K562 (cell line): Measurements from ENCODE around the gene PROK1. TPM values are rescaled to one million over a fixed set of nuclear protein-coding genes. Genes with fewer than 3 reads are reported as not detected.

Experiments
- ATAC-seq: fragments of 200-7000 bp; cut with Tn5 transposase; 3 replicates; pipeline ENCODE4 v1.9.1; 2020; ENCODE audit warnings: moderate library complexity
- BruUV-seq: library from RNA; stranded (reverse); fragments of 400-500 nt; replicated peaks from 2 replicates; lab custom pipeline; 2021; lab: Mats Ljungman, UMichigan
- CTCF ChIA-PET: fragments of 300-600 bp; formaldehyde crosslinking; extraction: SDS; loops from one replicate; lab custom pipeline; 2021; ENCODE audit warnings: low intra/inter-chr PET ratio; lab: Yijun Ruan, JAX
- POLR2A ChIA-PET: fragments of 300-600, 350-650 bp; sonication (Branson Sonifier 250); formaldehyde crosslinking; extraction: SDS; loops from one replicate; lab custom pipeline; 2021; ENCODE audit warnings: antibody characterized with exemption, inconsistent platforms; lab: Yijun Ruan, JAX
- DNase-seq, 4 experiments: peaks; one replicate each; pipeline versions ENCODE4 v3.0.0 to v3.0.0-alpha.2; 2011 to 2018; ENCODE audit warnings: low spot score in 3 of 4, mixed read lengths in 3 of 4; ENCODE audit errors: extremely low read depth in 1 of 4
- FAIRE-seq: peaks from 2 replicates; lab custom pipeline; 2011; peaks lifted over from hg19 to GRCh38; lab: Jason Lieb, UNC
- H2AFZ ChIP-seq: 2 replicates; pipeline ENCODE4 v1.6.0; 2011; ENCODE audit warnings: low read depth, low read length, control low read depth, inconsistent platforms
- H3K27ac ChIP-seq: fragments of 200-600 bp; 3 replicates; pipeline ENCODE4 v1.8.0; 2011; ENCODE audit warnings: low read depth, mild to moderate bottlenecking, control low read depth, inconsistent platforms, low read length, moderate library complexity, mixed read lengths; ENCODE audit errors: extremely low read depth
- H3K27me3 ChIP-seq, 2 experiments: fragments of 300-600 bp in 1 of 2; 2 replicates in 1 of 2; 3 replicates in 1 of 2; pipeline versions ENCODE4 v1.6.0 to v1.8.0; 2011; ENCODE audit warnings: inconsistent platforms in 2 of 2, low read length in 2 of 2, mild to moderate bottlenecking in 1 of 2, mixed read lengths in 1 of 2, moderate library complexity in 1 of 2; ENCODE audit not compliant: control insufficient read depth in 2 of 2, insufficient read depth in 2 of 2
- H3K36me3 ChIP-seq: fragments of 300-600 bp; 3 replicates; pipeline ENCODE4 v1.8.0; 2011; ENCODE audit warnings: mild to moderate bottlenecking, low read length, inconsistent platforms; ENCODE audit not compliant: control insufficient read depth, insufficient read depth
- H3K4me1 ChIP-seq, 2 experiments: fragments of 200-600 bp in 1 of 2; replicated peaks in 1 of 2; 2 replicates in 1 of 2; 3 replicates in 1 of 2; pipeline versions ENCODE4 v1.5.1 to v1.8.0; 2011; ENCODE audit warnings: inconsistent platforms in 2 of 2, low read length in 2 of 2, mild to moderate bottlenecking in 1 of 2, mixed read lengths in 1 of 2, moderate library complexity in 1 of 2; ENCODE audit not compliant: control insufficient read depth in 2 of 2, insufficient read depth in 2 of 2
- H3K4me2 ChIP-seq: 2 replicates; pipeline ENCODE4 v1.6.1; 2011; ENCODE audit warnings: low read length, control low read depth, inconsistent platforms, mixed read lengths; ENCODE audit not compliant: insufficient read depth
- H3K4me3 ChIP-seq: fragments of 200-600 bp; sonication (generic), shearing (Covaris generic); 2 replicates; pipeline ENCODE4 v1.5.1; 2016; ENCODE audit warnings: control low read depth, inconsistent platforms
- H3K79me2 ChIP-seq: fragments of 200-600 bp; 3 replicates; pipeline ENCODE4 v1.8.0; 2011; ENCODE audit warnings: low read length, inconsistent platforms; ENCODE audit not compliant: control insufficient read depth, insufficient read depth
- H3K9ac ChIP-seq, 2 experiments: 2 replicates each; pipeline versions ENCODE4 v1.6.0 to v1.6.1; 2011; ENCODE audit warnings: low read depth in 2 of 2, low read length in 2 of 2, control low read depth in 1 of 2, inconsistent platforms in 1 of 2, mild to moderate bottlenecking in 1 of 2, mixed read lengths in 1 of 2; ENCODE audit not compliant: insufficient read depth in 1 of 2
- H3K9me1 ChIP-seq: one replicate; pipeline ENCODE4 v1.6.0; 2011; ENCODE audit warnings: inconsistent platforms, mild to moderate bottlenecking, low read length, moderate library complexity; ENCODE audit not compliant: control insufficient read depth, insufficient read depth
- H3K9me3 ChIP-seq: replicated peaks from 2 replicates; pipeline ENCODE4 v1.5.1; 2011; ENCODE audit warnings: low read depth, low read length, inconsistent platforms; ENCODE audit not compliant: control insufficient read depth, insufficient read depth
- H4K20me1 ChIP-seq: replicated peaks from 2 replicates; pipeline ENCODE4 v1.6.1; 2011; ENCODE audit warnings: low read length, inconsistent platforms, mixed read lengths; ENCODE audit not compliant: control insufficient read depth, insufficient read depth
- CBX8 ChIP-seq: fragments of 200-600 bp; sonication (generic); IDR thresholded peaks from 2 replicates; pipeline ENCODE4 v1.6.1; 2012; ENCODE audit warnings: borderline replicate concordance, mixed run types, low read depth, mild to moderate bottlenecking, moderate library complexity, mixed read lengths, low read length, control low read depth, inconsistent platforms; ENCODE audit not compliant: poor library complexity, severe bottlenecking; ENCODE audit errors: extremely low read depth
- FOXA1 ChIP-seq: fragments of 450-650 bp; IDR thresholded peaks from 2 replicates; pipeline ENCODE4 v1.6.1; 2016; ENCODE audit warnings: mild to moderate bottlenecking, borderline replicate concordance
- FOXJ2 ChIP-seq: fragments of 200-800 bp; sonication (Bioruptor generic); IDR thresholded peaks from 2 replicates; pipeline ENCODE4 v1.6.1; 2016; ENCODE audit warnings: missing genetic modification characterization, missing compliant biosample characterization
- FOXP4 ChIP-seq: sonication (generic); formaldehyde crosslinking; IDR thresholded peaks from 2 replicates; pipeline ENCODE4 v1.8.0; 2022; ENCODE audit warnings: mild to moderate bottlenecking, missing genetic modification reagents, borderline replicate concordance
- GATA2 ChIP-seq: sonication (generic); formaldehyde crosslinking; IDR thresholded peaks from 2 replicates; pipeline ENCODE4 v1.4.0; 2020; ENCODE audit warnings: mild to moderate bottlenecking, missing genetic modification reagents
- HDAC6 ChIP-seq: IDR thresholded peaks from 2 replicates; pipeline ENCODE4 v1.6.1; 2012; ENCODE audit warnings: low read depth, mild to moderate bottlenecking, control low read depth, inconsistent platforms, low read length, moderate library complexity
- NELFE ChIP-seq: IDR thresholded peaks from 2 replicates; pipeline ENCODE4 v1.6.1; 2011; ENCODE audit warnings: mild to moderate bottlenecking; ENCODE audit not compliant: insufficient read depth, insufficient read length
- SFPQ ChIP-seq: fragments of 200-400 bp; formaldehyde crosslinking; IDR thresholded peaks from 2 replicates; pipeline ENCODE4 v1.6.1; 2017; ENCODE audit warnings: mild to moderate bottlenecking, low read depth, low read length, moderate library complexity
- ZBTB34 ChIP-seq: fragments of 250-450 bp; sonication (Bioruptor Pico); IDR thresholded peaks from 2 replicates; pipeline ENCODE4 v1.8.0; 2021; ENCODE audit warnings: mild to moderate bottlenecking, moderate library complexity
- WGBS: fragments of 100-300 bp; shearing (Covaris generic); methylation state at CpG from one replicate; pipeline ENCODE4 v1.1.6; 2016; ENCODE audit warnings: low coverage, mixed read lengths; ENCODE audit not compliant: insufficient coverage; ENCODE audit errors: missing lambda C conversion rate; 5-methylcytosine and 5-hydroxymethylcytosine counted together
- in situ Hi-C: fragments of 300-500 bp; cut with MboI; formaldehyde crosslinking; loops from 4 replicates; pipeline ENCODE4 v1.15.0; 2018; ENCODE audit warnings: inconsistent platforms, mixed read lengths
- intact Hi-C: fragments of 100-400 bp; cut with micrococcal nuclease; formaldehyde crosslinking; loops from 2 replicates; pipeline ENCODE4 v1.14.2; 2022
- polyA plus RNA-seq, 8 experiments: library from polyadenylated mRNA; depleted of rRNA in 4 of 8; stranded (reverse) in 5 of 8; unstranded in 3 of 8; fragments of >200 nt; fragmentation: Nextera tagmentation in 2 of 8; fragmentation: Illumina TruSeq in 1 of 8; extraction: Ambion mirVana in 2 of 8; extraction: Trizol in 1 of 8; gene quantifications; 2 replicates each; pipeline versions ENCODE4 v1.2.1 to v1.2.3, GENCODE V29; 2011 to 2014; ENCODE audit warnings: inconsistent platforms in 1 of 8, missing spikeins in 1 of 8
- total RNA-seq, 7 experiments: library from RNA; depleted of rRNA in 6 of 7; stranded (reverse); fragments of >200 nt in 6 of 7; fragmentation: Illumina TruSeq in 2 of 7; extraction: Trizol in 2 of 7; gene quantifications; 2 replicates each; pipeline versions ENCODE4 v1.2.1 to v1.2.3, GENCODE V29; 2011 to 2021; ENCODE audit warnings: low replicate concordance in 1 of 7
- TF ChIP-seq, protein P1 (sequence below): fragments of 450-650 bp; IDR thresholded peaks from 2 replicates; pipeline ENCODE4 v1.6.1; 2017; ENCODE audit warnings: mild to moderate bottlenecking, moderate library complexity
- TF ChIP-seq, protein P2 (sequence below), 2 experiments: fragments of 450-650 bp; conservative IDR thresholded peaks; 2 replicates each; pipeline ENCODE4 v1.6.1; 2017; ENCODE audit warnings: mild to moderate bottlenecking in 2 of 2, moderate library complexity in 2 of 2

The PROK1 gene
- total and polyA plus RNA-seq, 9 of the 15 experiments (the other 6 are each of a cell fraction or from before 2014, with no cell fraction given): 0.15 TPM; not detected in 8

DNA sequence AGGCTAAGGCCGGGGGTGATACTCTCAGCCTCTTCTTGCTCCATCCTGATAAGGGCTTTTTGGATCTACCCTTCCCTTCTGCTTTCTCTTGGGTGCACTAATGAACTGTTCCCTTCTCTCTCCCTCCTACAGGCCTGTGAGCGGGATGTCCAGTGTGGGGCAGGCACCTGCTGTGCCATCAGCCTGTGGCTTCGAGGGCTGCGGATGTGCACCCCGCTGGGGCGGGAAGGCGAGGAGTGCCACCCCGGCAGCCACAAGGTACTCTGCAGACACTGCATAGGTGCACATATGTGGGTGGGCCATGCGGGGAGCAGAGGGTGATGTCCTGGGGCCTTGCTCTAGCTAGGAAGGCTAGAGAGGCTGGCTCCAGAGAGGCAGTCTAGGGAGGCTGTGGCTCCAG is 2.9 kb downstream of the PROK1 start:
- Histone ChIP-seq H3K36me3 (no peaks in the 10 kb centered on the region), H4K20me1 (peaks cover 17% of the 10 kb centered on the region; the same call in 1 of the 2 replicates), H3K9me1 (no peaks in the 10 kb centered on the region), H3K9me3 (no peaks in the 10 kb centered on the region), H3K4me1 (peaks cover 0 to 4% of the 10 kb centered on the region in 2 experiments; a peak in 2 of 5 replicates), H3K9ac (no peak overlapping the region), H3K4me2 (no peak overlapping the region), H2AFZ (no peak overlapping the region), H3K79me2 (no peaks in the 10 kb centered on the region), H3K4me3 (no peak overlapping the region), H3K27me3 (peaks cover 36 to 69% of the 10 kb centered on the region in 2 experiments), H3K27ac (no peak overlapping the region)
- in situ Hi-C loops (loop anchor here (5.0 kb wide), 2 partner anchors 37 to 252 kb away; no protein-coding TSS in a partner anchor), intact Hi-C loops (loop anchor here (1.0 kb wide), 1 partner anchor 42 kb away; no protein-coding TSS in a partner anchor)
- no TSS peak for BruUV-seq
- CTCF ChIA-PET: interaction anchor here (0.6 to 5.3 kb wide), 2 partner anchors 40 to 167 kb away, joined by 3 to 40 read pairs; no protein-coding TSS in a partner anchor
- FAIRE-seq (no peak), DNase-seq (no peak), ATAC-seq (peak; percentile 26)
- WGBS: 5% methylated on average over 9 of the region's 9 CpGs
- POLR2A ChIA-PET: interaction anchor here (1.1 to 1.3 kb wide), 4 partner anchors 35 to 115 kb away, joined by 3 to 4 read pairs (median 4); partner anchors contain the start of gene RBM15
- TF ChIP-seq, protein P1, sequence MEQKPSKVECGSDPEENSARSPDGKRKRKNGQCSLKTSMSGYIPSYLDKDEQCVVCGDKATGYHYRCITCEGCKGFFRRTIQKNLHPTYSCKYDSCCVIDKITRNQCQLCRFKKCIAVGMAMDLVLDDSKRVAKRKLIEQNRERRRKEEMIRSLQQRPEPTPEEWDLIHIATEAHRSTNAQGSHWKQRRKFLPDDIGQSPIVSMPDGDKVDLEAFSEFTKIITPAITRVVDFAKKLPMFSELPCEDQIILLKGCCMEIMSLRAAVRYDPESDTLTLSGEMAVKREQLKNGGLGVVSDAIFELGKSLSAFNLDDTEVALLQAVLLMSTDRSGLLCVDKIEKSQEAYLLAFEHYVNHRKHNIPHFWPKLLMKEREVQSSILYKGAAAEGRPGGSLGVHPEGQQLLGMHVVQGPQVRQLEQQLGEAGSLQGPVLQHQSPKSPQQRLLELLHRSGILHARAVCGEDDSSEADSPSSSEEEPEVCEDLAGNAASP: no peak
- TF ChIP-seq HDAC6 (no peak), FOXJ2 (tag) (no peak), SFPQ (no peak), NELFE (no peak), FOXA1 (no peak), CBX8 (no peak), GATA2 (CRISPR knock-in tag) (no peak), ZBTB34 (no peak), FOXP4 (CRISPR knock-in tag) (no peak)
- TF ChIP-seq, protein P2, sequence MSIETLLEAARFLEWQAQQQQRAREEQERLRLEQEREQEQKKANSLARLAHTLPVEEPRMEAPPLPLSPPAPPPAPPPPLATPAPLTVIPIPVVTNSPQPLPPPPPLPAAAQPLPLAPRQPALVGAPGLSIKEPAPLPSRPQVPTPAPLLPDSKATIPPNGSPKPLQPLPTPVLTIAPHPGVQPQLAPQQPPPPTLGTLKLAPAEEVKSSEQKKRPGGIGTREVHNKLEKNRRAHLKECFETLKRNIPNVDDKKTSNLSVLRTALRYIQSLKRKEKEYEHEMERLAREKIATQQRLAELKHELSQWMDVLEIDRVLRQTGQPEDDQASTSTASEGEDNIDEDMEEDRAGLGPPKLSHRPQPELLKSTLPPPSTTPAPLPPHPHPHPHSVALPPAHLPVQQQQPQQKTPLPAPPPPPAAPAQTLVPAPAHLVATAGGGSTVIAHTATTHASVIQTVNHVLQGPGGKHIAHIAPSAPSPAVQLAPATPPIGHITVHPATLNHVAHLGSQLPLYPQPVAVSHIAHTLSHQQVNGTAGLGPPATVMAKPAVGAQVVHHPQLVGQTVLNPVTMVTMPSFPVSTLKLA (conservative IDR thresholded peaks at IDR 0.05): no peak
